SK-N-SH (cell line): ENCODE results near the gene TM2D1.

ENCODE experiments used
- EZH2phosphoT487 ChIP-seq: fragments of 200-600 bp; sonication (generic); IDR thresholded peaks from 2 replicates; pipeline ENCODE4 v1.6.1; 2017; ENCODE audit warnings: low read depth, mixed run types, mild to moderate bottlenecking, antibody characterized with exemption, moderate library complexity, borderline replicate concordance
- NFIC ChIP-seq: IDR thresholded peaks from 2 replicates; pipeline ENCODE4 v1.4.0; 2012; ENCODE audit warnings: borderline replicate concordance
- POLR2AphosphoS5 ChIP-seq: IDR thresholded peaks from 2 replicates; pipeline ENCODE4 v1.6.1; 2012; ENCODE audit warnings: low read depth, low read length
- RAD21 ChIP-seq: IDR thresholded peaks from 2 replicates; pipeline ENCODE4 v1.6.1; 2012; ENCODE audit warnings: mild to moderate bottlenecking, low read length
- TF ChIP-seq, protein P1 (sequence below): IDR thresholded peaks from 2 replicates; pipeline ENCODE4 v1.4.0; 2012; ENCODE audit warnings: low read depth, borderline replicate concordance

DNA sequence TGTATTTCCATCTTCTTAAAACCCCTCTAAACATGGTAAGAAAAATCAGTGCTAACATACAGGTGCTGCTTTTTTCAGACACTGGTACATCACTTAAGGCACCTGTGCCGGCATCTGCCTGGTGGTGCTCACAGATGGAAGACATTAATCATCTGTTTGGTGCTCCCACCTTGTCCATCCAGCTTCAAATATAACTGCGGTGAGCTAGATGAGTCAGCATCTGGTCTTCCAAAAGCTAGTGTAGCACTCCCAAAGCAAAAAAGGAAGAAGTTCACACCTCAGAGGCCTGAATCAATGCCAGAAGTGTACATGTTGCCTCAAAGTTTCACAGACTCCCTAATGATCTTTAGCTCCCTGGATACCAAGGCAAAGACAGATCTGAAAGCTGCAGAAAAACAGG is 44.4 kb downstream of the TM2D1 start:
- TF ChIP-seq POLR2AphosphoS5 (no peak), NFIC (no peak), EZH2phosphoT487 (no peak), RAD21 (no peak)
- TF ChIP-seq, protein P1, sequence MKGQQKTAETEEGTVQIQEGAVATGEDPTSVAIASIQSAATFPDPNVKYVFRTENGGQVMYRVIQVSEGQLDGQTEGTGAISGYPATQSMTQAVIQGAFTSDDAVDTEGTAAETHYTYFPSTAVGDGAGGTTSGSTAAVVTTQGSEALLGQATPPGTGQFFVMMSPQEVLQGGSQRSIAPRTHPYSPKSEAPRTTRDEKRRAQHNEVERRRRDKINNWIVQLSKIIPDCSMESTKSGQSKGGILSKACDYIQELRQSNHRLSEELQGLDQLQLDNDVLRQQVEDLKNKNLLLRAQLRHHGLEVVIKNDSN, result no peak
